AG09309 (cell line): ENCODE results near the gene NRAP.

ENCODE experiments used
- DNase-seq: peaks from one replicate; pipeline ENCODE4 v3.0.0-alpha.2; 2010; ENCODE audit warnings: low read depth
- H3K4me3 ChIP-seq: 2 replicates; pipeline ENCODE4 v1.5.1; 2011; ENCODE audit warnings: mild to moderate bottlenecking, low read depth, low read length, moderate library complexity; ENCODE audit not compliant: control insufficient read depth
- CTCF ChIP-seq: IDR thresholded peaks from 2 replicates; pipeline ENCODE4 v1.5.1; 2011; ENCODE audit warnings: mild to moderate bottlenecking, low read depth, low read length, inconsistent platforms; ENCODE audit not compliant: insufficient read depth, control insufficient read depth; ENCODE audit errors: missing control alignments

Gene NRAP

GRCh38 chr10:113562069-113562468, 101.8 kb downstream of the NRAP start:
- H3K4me3 ChIP-seq = no peak overlapping the region
- no peak for TF ChIP-seq CTCF
- DNase-seq = no peak

- no peak for TF ChIP-seq CTCF
- H3K4me3 ChIP-seq = no peak overlapping the region
- no peak for DNase-seq
Measured at GRCh38 chr10:113561214-113561613, 102.6 kb downstream of the NRAP start.

- H3K4me3 ChIP-seq = no peak overlapping the region
Measured at GRCh38 chr10:113560071-113560470, 103.8 kb downstream of the NRAP start.

GRCh38 chr10:113557903-113558321, 105.9 kb downstream of the NRAP start:
- DNase-seq = no peak
- H3K4me3 ChIP-seq = no peak overlapping the region
- no peak for TF ChIP-seq CTCF

More at GRCh38 chr10:113560071-113560470, 103.8 kb downstream of the NRAP start:
- no peak for TF ChIP-seq CTCF
- DNase-seq = no peak

GRCh38 chr10:113557424-113557862, 106.4 kb downstream of the NRAP start:
- no peak for TF ChIP-seq CTCF
- no peak for DNase-seq
- H3K4me3 ChIP-seq = no peak overlapping the region

- H3K4me3 ChIP-seq = no peak overlapping the region
- no peak for DNase-seq
- no peak for TF ChIP-seq CTCF
Measured at GRCh38 chr10:113555751-113556150, 108.1 kb downstream of the NRAP start.

- DNase-seq = no peak
- no peak overlapping the region for H3K4me3 ChIP-seq
- TF ChIP-seq CTCF = no peak
Measured at GRCh38 chr10:113555245-113555644, 108.6 kb downstream of the NRAP start.
